ENCODE results near the gene COG4. TPM values are rescaled to one million over a fixed set of nuclear protein-coding genes. Genes with fewer than 3 reads are reported as not detected.

Gene COG4
- total RNA-seq, 6 experiments from 2014 or later = 24.5 to 32.9 (median 30.7) TPM

- TF ChIP-seq POLR2A (IDR thresholded peaks at IDR 0.05) (no peak), CTCF (IDR thresholded peaks at IDR 0.05) (no peak)
- no peaks in the 10 kb centered on the region for H3K36me3 ChIP-seq
- 89% methylated on average over 4 of the region's 5 CpGs for WGBS (ENCODE audit: insufficient coverage, low coverage, low lambda C conversion rate, missing lambda C conversion rate)
- DNase-seq (no peak), ATAC-seq (no peak)
- H3K27ac ChIP-seq = no peak overlapping the region
- H3K4me3 ChIP-seq = no peak overlapping the region
- intact Hi-C loops (cut with DNase I) = no loop called here
- H3K4me1 ChIP-seq = peaks cover 0 to 14% (median 3%) of the 10 kb centered on the region in 4 donors
- no peaks in the 10 kb centered on the region for H3K9me3 ChIP-seq
- H3K27me3 ChIP-seq = no peaks in the 10 kb centered on the region
Observed at GRCh38 chr16:70457446-70458166, 65.7 kb downstream of the COG4 start.

- Histone ChIP-seq H3K4me1 (peaks cover 0 to 14% (median 3%) of the 10 kb centered on the region in 4 donors), H3K27me3 (no peaks in the 10 kb centered on the region), H3K4me3 (no peak overlapping the region), H3K9me3 (no peaks in the 10 kb centered on the region), H3K36me3 (no peaks in the 10 kb centered on the region), H3K27ac (no peak overlapping the region)
- no peak for DNase-seq
- ATAC-seq = no peak
- 91% methylated on average over 7 of the region's 7 CpGs for WGBS (ENCODE audit: insufficient coverage, low coverage, low lambda C conversion rate, missing lambda C conversion rate)
- TF ChIP-seq CTCF (IDR thresholded peaks at IDR 0.05) (no peak), POLR2A (IDR thresholded peaks at IDR 0.05) (no peak)
- intact Hi-C loops (cut with DNase I) = no loop called here
Observed at GRCh38 chr16:70455910-70456309, 67.4 kb downstream of the COG4 start.

- ATAC-seq (peak; percentile 93 to 95 (median 94)), DNase-seq (peak; percentile 74 to 80 (median 76))
- no peak for TF ChIP-seq POLR2A (IDR thresholded peaks at IDR 0.05)
- no peak for TF ChIP-seq CTCF (IDR thresholded peaks at IDR 0.05)
- intact Hi-C loops (cut with DNase I) = no loop called here
- peaks cover 0 to 14% (median 3%) of the 10 kb centered on the region in 4 donors for H3K4me1 ChIP-seq
- 0% methylated on average over 13 of the region's 67 CpGs for WGBS (ENCODE audit: insufficient coverage, low coverage, low lambda C conversion rate, missing lambda C conversion rate)
- no peaks in the 10 kb centered on the region for H3K36me3 ChIP-seq
- H3K27me3 ChIP-seq = no peaks in the 10 kb centered on the region
- peak within 1 kb of the TSS; percentile 97 to 98 (median 98) for H3K27ac ChIP-seq
- H3K4me3 ChIP-seq = peak within 1 kb of the TSS; percentile 76 to 94 (median 78)
- no peaks in the 10 kb centered on the region for H3K9me3 ChIP-seq
Observed at GRCh38 chr16:70454222-70455034, 68.9 kb downstream of the COG4 start, which contains the start of gene FCSK. FCSK (plus strand) TSS chr16:70454595; CDS start chr16:70463191, 8,596 bp downstream.

- Histone ChIP-seq H3K9me3 (no peaks in the 10 kb centered on the region), H3K27me3 (no peaks in the 10 kb centered on the region), H3K36me3 (no peaks in the 10 kb centered on the region), H3K4me1 (peaks cover 0 to 14% (median 3%) of the 10 kb centered on the region in 4 donors), H3K4me3 (peak overlapping the region; percentile 76 to 94 (median 78)), H3K27ac (peak overlapping the region; percentile 97 to 98 (median 98))
- DNase-seq (no peak), ATAC-seq (peak in 2 of 4 donors; percentile 30 to 55)
- 0% methylated on average over 8 of the region's 8 CpGs for WGBS (ENCODE audit: insufficient coverage, low coverage, low lambda C conversion rate, missing lambda C conversion rate)
- intact Hi-C loops (cut with DNase I) = no loop called here
- TF ChIP-seq POLR2A (IDR thresholded peaks at IDR 0.05) (no peak), CTCF (IDR thresholded peaks at IDR 0.05) (no peak)
Observed at GRCh38 chr16:70453892-70454221, 69.5 kb downstream of the COG4 start.
